ENCODE data around the gene STAT1.

Gene STAT1

GRCh38 chr2:190959911-190960788 lies 53.8 kb downstream of the STAT1 start:
- no peak for DNase-seq (ENCODE audit: low spot score)

- DNase-seq (ENCODE audit: low spot score) = no peak
Measured at GRCh38 chr2:190953257-190953656, 60.7 kb downstream of the STAT1 start.

GRCh38 chr2:190950566-190950991 lies 63.4 kb downstream of the STAT1 start:
- no peak for DNase-seq (ENCODE audit: low spot score)

GRCh38 chr2:190948671-190949070 lies 65.3 kb downstream of the STAT1 start:
- DNase-seq (ENCODE audit: low spot score) = no peak

GRCh38 chr2:190947711-190948251 lies 66.2 kb downstream of the STAT1 start:
- no peak for DNase-seq (ENCODE audit: low spot score)

GRCh38 chr2:190947141-190947540 lies 66.8 kb downstream of the STAT1 start:
- no peak for DNase-seq (ENCODE audit: low spot score)

- no peak for DNase-seq (ENCODE audit: low spot score)
Measured at GRCh38 chr2:190943706-190944105, 70.3 kb downstream of the STAT1 start.

- no peak for DNase-seq (ENCODE audit: low spot score)
Measured at GRCh38 chr2:190942697-190943096, 71.3 kb downstream of the STAT1 start.

- DNase-seq (ENCODE audit: low spot score) = no peak
Measured at GRCh38 chr2:190941571-190941970, 72.4 kb downstream of the STAT1 start.

GRCh38 chr2:190940454-190940853 lies 73.5 kb downstream of the STAT1 start:
- DNase-seq (ENCODE audit: low spot score) = no peak

GRCh38 chr2:190938771-190939335 lies 75.1 kb downstream of the STAT1 start:
- DNase-seq (ENCODE audit: low spot score) = no peak

- no peak for DNase-seq (ENCODE audit: low spot score)
Measured at GRCh38 chr2:190935054-190935453, 78.9 kb downstream of the STAT1 start.

GRCh38 chr2:190933361-190933760 lies 80.6 kb downstream of the STAT1 start:
- DNase-seq (ENCODE audit: low spot score) = no peak

- no peak for DNase-seq (ENCODE audit: low spot score)
Measured at GRCh38 chr2:190932514-190932913, 81.5 kb downstream of the STAT1 start.

- DNase-seq (ENCODE audit: low spot score) = no peak
Measured at GRCh38 chr2:190930411-190930810, 83.6 kb downstream of the STAT1 start.

- DNase-seq (ENCODE audit: low spot score) = no peak
Measured at GRCh38 chr2:190929919-190930318, 84.1 kb downstream of the STAT1 start.

GRCh38 chr2:190927301-190927700 lies 86.7 kb downstream of the STAT1 start:
- no peak for DNase-seq (ENCODE audit: low spot score)

GRCh38 chr2:190922376-190922775 lies 91.6 kb downstream of the STAT1 start:
- DNase-seq (ENCODE audit: low spot score) = no peak

GRCh38 chr2:190920085-190920484 lies 93.9 kb downstream of the STAT1 start:
- DNase-seq (ENCODE audit: low spot score) = no peak

Measured in ecto neural progenitor cell (in vitro differentiated cells).